BJ (cell line): ENCODE data around the gene PIGM. TPM values are rescaled to one million over a fixed set of nuclear protein-coding genes. Genes with fewer than 3 reads are reported as not detected.
"Not testable (repeated sequence)": the region's sequence is repeated elsewhere in the genome, so short reads cannot be mapped to it uniquely, and the experiment has no call there.

Experiments used
- CTCF ChIA-PET: fragments of 350-600 bp; formaldehyde crosslinking; extraction: SDS; loops from one replicate; lab custom pipeline; 2021; ENCODE audit warnings: antibody characterized with exemption, inconsistent platforms; lab: Yijun Ruan, JAX
- POLR2A ChIA-PET: fragments of 300-600 bp; sonication (Branson Sonifier 250); formaldehyde crosslinking; extraction: SDS; loops from one replicate; lab custom pipeline; 2021; ENCODE audit warnings: antibody characterized with exemption; lab: Charles Lee
- DNase-seq: peaks from one replicate; pipeline ENCODE4 v3.0.0-alpha.2; 2011; ENCODE audit warnings: low read depth
- H3K27me3 ChIP-seq: 2 replicates; pipeline ENCODE4 v1.6.0; 2011; ENCODE audit warnings: low read length; ENCODE audit not compliant: control insufficient read depth, insufficient read depth
- H3K36me3 ChIP-seq: 2 replicates; pipeline ENCODE4 v1.5.1; 2011; ENCODE audit warnings: low read length; ENCODE audit not compliant: control insufficient read depth, insufficient read depth
- H3K4me3 ChIP-seq: 2 replicates; pipeline ENCODE4 v1.5.1; 2011; ENCODE audit warnings: low read depth, mild to moderate bottlenecking, control low read depth, low read length
- CTCF ChIP-seq: IDR thresholded peaks from 2 replicates; pipeline ENCODE4 v1.5.1; 2011; ENCODE audit warnings: low read depth, mild to moderate bottlenecking, control low read depth, inconsistent platforms, low read length, moderate library complexity; ENCODE audit not compliant: insufficient read depth
- polyA plus RNA-seq: library from polyadenylated mRNA; depleted of rRNA; stranded (reverse); fragments of >200 nt; gene quantifications from 2 replicates; pipeline ENCODE4 v1.2.3, GENCODE V29; 2011

Gene PIGM
- polyA plus RNA-seq, 1 experiment: 3.5 TPM

GRCh38 chr1:160053548-160054365 is 22.0 kb upstream of the PIGM start:
- CTCF ChIA-PET: interaction anchor here (0.7 to 2.2 kb wide), 4 partner anchors 10 to 32 kb away, joined by 3 to 13 read pairs (median 4); no protein-coding TSS in a partner anchor
- no peak for TF ChIP-seq CTCF

GRCh38 chr1:160052936-160053335 is 21.1 kb upstream of the PIGM start:
- TF ChIP-seq CTCF: no peak
- no peak for DNase-seq
- CTCF ChIA-PET: interaction anchor here (0.9 kb wide), 1 partner anchor 14 kb away, joined by 3 read pairs; no protein-coding TSS in a partner anchor
- POLR2A ChIA-PET: no interaction called here
- H3K4me3 ChIP-seq: no peak overlapping the region
- no peaks in the 10 kb centered on the region for H3K36me3 ChIP-seq
- peaks cover 21% of the 10 kb centered on the region for H3K27me3 ChIP-seq

More at GRCh38 chr1:160053548-160054365, 22.0 kb upstream of the PIGM start:
- Histone ChIP-seq H3K36me3 (no peaks in the 10 kb centered on the region), H3K4me3 (no peak overlapping the region), H3K27me3 (peaks cover 25% of the 10 kb centered on the region)
- POLR2A ChIA-PET: no interaction called here
- DNase-seq: no peak

- Histone ChIP-seq H3K27me3 (peaks cover 20% of the 10 kb centered on the region), H3K36me3 (no peaks in the 10 kb centered on the region), H3K4me3 (no peak overlapping the region)
- no peak for DNase-seq
- CTCF ChIA-PET: interaction anchor here (1.1 to 1.7 kb wide), 2 partner anchors 28 to 34 kb away, joined by 4 to 5 read pairs; no protein-coding TSS in a partner anchor
- POLR2A ChIA-PET: interaction anchor here (0.6 kb wide), 1 partner anchor 13 kb away, joined by 3 read pairs; no protein-coding TSS in a partner anchor
- TF ChIP-seq CTCF: no peak
Measured at GRCh38 chr1:160050619-160051018, 18.8 kb upstream of the PIGM start.

- peaks cover 17% of the 10 kb centered on the region for H3K27me3 ChIP-seq
- H3K4me3 ChIP-seq, H3K36me3 ChIP-seq, POLR2A ChIA-PET, DNase-seq: not testable (repeated sequence)
- CTCF ChIA-PET: interaction anchor here (1.1 kb wide), 1 partner anchor 29 kb away, joined by 4 read pairs; no protein-coding TSS in a partner anchor
Measured at GRCh38 chr1:160050182-160050581, 18.4 kb upstream of the PIGM start.

GRCh38 chr1:160049101-160049500 is 17.3 kb upstream of the PIGM start:
- CTCF ChIA-PET: interaction anchor here (1.1 to 5.6 kb wide), 2 partner anchors 30 to 37 kb away, joined by 4 to 74 read pairs; partner anchors contain the start of gene KCNJ9
- no peak for DNase-seq
- Histone ChIP-seq H3K27me3 (peaks cover 17% of the 10 kb centered on the region), H3K4me3 (no peak overlapping the region), H3K36me3 (no peaks in the 10 kb centered on the region)
- POLR2A ChIA-PET: no interaction called here
- TF ChIP-seq CTCF: no peak
